Renal pelvis (tissue), 12 donors: Measurements from ENCODE around the gene PCNX2. TPM values are rescaled to one million over a fixed set of nuclear protein-coding genes. Genes with fewer than 3 reads are reported as not detected.

Source experiments
- DNase-seq: peaks from one replicate; pipeline ENCODE4 v3.0.0-alpha.2; 2013
- long read RNA-seq, 16 experiments: transcript quantifications; one replicate each; lab custom pipeline, GENCODE V29; 2026
- polyA plus RNA-seq, 3 donors: library from polyadenylated mRNA; unstranded; fragments of 120-200 nt; gene quantifications; one replicate each; pipeline ENCODE4 v1.2.1, GENCODE V29; 2013; ENCODE audit not compliant: insufficient read length in 3 of 3

PCNX2 gene, protein sequence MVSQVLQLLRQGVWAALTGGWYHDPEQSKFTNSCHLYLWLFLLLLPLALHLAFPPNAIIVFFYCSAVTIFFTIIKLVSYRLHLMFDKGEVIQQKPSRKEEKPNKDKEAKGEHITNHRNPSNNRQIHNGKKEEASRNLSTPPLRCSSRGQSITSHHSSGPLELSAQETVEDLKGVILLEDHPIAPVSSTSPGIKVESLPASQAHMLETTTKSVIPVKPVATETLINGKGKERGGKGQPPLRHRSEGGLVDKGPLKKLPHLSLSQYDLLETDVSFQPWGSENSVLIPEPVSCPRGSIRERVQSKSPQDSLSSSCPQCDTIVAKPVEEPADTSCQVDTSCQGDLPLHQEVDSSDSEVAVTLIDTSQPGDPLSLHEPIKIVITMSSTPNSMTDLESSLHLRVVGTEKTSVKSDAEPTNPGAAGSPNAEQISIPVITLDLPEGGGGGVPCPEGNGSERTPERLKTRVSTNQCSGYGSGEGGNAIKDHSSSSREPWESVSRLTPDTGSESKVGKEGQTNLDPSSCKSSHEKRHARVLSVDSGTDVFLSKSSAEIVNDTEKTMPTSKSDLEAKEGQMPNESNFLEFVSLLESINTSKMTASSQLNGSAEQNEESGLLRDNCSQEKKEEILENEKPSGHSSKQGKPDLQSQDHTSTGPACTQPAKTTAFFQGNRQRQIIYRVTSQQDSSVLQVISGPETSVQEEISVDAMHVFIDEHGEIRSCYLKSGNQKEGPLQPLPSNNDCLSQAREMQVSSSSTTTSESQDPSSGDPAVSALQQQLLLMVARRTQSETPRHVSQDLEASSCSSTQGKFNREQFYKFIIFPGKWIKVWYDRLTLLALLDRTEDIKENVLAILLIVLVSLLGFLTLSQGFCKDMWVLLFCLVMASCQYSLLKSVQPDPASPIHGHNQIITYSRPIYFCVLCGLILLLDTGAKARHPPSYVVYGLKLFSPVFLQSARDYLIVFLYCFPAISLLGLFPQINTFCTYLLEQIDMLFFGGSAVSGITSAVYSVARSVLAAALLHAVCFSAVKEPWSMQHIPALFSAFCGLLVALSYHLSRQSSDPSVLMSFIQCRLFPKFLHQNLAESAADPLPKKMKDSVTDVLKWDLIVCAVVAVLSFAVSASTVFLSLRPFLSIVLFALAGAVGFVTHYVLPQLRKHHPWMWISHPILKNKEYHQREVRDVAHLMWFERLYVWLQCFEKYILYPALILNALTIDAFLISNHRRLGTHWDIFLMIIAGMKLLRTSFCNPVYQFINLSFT (N-terminal part only)
- polyA plus RNA-seq = 10 to 100 TPM; 11.4 to 19.6 (median 15.8) TPM
- long read RNA-seq, donor 1 = 0 reads
- long read RNA-seq, donor 2 = 0 reads
- long read RNA-seq, donor 3 = 0 reads
- long read RNA-seq, donor 4 = 0 reads
- long read RNA-seq, donor 5 = 0 reads
- long read RNA-seq, donor 6 = 0 reads
- long read RNA-seq, donor 7 = 0 reads
- long read RNA-seq, donor 8 = 0 reads
- long read RNA-seq, donor 9 = 0 reads
- long read RNA-seq, donor 10, full-length matches to known transcripts = 1 of 1 reads
- long read RNA-seq, donor 10, partial matches to known transcripts = 0 of 1 reads
- long read RNA-seq, donor 10, other reads (novel, unspliced or antisense) = 0 of 1 reads
- long read RNA-seq, donor 11 = 0 reads
- long read RNA-seq, donor 12 = 0 reads
- long read RNA-seq, donor 13 = 0 reads
- long read RNA-seq, donor 14 = 0 reads
- long read RNA-seq, donor 15 = 0 reads
- long read RNA-seq, donor 16 = 0 reads

DNA sequence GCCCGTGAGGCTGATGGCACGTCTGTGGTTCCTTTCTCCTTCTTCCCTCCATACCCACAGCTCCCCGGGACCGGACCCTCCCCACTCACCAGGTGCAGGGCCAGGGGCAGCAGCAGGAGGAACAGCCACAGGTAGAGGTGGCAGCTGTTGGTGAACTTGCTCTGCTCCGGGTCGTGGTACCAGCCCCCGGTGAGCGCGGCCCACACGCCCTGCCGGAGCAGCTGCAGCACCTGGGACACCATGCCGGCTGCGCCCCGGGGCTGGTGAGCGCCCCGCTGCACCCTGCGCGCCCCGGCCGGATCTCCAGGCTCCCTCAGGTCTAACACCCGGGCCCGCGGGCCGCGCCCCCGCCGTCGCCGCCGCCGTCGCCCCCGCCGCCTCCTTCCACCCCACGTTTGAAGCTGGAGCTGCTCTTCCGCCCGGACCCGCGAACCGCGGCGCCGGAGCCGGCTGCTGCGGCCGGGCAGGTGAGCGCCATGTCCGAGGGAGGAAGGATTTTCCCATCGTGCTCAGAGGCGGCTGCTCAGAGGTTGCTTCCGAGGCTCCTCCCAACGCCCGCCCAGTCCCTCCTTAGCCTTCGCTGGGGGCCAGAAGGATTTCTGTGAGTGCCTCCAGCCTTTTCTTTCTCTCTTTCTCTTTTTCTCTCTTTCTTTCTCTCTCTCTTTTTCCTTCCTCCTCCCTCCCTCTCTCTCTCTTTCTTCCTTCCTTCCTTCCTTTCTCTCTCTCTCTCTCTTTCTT is at the start of gene PCNX2:
Gene PCNX2 (minus strand): TSS at position 489 of the 738 bp plus-strand sequence. CDS start 247 bp downstream, at position 242.
- DNase-seq = peak; percentile 54

DNA sequence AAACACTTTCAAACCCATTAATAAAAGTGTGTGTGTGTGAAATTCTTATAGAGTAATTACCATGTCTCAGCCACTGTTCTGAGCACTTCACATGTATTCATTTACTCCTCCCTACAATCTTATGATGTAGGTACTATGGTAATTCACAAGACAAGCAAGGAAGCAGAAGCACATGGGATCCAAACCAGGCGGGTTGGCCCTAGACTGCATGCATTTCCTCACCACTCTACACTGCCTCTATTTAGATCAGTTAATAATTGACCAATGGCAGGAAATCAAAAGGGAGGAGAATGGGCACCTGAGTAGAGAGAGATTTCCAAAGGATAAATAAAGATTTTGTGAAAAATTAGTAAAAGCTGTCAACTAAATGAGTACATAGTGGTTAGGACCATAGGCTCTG is 47.7 kb upstream of the PCNX2 start:
- DNase-seq = no peak

DNA sequence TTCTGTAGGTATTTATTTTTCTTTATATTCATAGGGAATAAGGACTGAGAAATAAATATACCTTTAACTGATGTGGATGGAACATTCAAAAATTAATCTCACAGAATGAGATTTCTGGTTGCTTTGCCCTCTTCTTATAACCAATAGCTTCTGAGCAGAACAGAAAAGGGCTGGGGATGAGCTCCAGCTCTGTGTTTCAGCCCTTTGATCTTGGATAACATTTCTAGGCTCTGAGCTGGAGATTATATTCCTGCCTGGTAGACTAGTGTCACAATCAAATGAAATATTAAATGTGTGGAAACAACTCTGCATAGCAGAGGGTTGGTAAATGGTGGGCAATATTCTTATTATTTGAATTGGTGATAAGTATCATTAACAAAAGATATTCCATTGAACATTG is 46.6 kb upstream of the PCNX2 start:
- no peak for DNase-seq

DNA sequence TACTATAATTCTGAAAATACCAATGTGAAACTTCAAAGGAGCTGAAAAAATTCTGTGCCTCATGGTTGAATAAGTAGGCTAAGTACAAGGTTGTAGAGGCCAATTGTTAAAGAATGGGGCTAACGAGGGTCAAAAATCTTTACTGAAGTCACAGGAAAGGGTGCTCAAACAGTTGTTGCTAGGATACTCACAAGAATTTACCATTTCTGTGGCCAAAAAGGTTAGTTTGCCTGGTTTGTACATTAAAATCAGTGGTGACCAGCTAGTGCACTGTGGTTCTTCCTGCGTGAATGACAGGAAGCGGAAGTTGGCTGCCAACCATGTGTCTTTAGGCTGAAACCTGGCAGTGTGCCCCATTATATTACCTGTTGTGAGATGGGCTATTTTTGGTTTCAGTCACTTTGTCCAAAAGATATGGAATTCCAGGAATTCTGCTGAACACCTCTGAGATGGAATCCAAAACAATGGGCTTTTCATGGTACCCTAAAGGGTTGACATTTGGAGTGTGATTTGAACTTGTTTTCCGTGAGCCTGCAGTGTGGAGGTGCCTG is 45.5 kb upstream of the PCNX2 start:
- DNase-seq = no peak

DNA sequence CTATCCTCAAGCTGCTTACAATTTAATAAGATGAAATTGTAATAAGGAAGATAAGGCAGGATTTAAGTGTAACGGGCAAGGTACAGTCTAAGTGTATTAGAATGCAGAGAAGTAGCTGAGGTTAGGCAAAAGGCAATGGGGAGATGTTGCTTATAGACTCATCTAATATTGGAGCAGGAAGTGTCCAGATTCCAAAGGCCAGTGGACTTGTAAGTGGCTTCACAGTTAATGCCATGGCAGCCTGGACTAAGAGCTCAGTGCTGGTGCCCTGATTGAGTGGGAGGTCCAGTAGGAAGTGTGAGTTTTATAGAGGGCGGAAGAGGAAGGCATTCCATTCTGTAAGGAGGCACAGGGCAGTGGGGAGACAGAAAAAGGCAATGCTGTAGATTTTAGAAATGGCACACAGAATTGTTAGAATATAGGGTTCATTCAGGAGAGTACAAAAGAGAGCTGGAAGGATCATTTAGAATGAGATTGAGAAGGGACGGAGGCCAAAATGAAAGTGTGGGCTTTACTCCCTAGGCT is 44.6 kb upstream of the PCNX2 start:
- no peak for DNase-seq

DNA sequence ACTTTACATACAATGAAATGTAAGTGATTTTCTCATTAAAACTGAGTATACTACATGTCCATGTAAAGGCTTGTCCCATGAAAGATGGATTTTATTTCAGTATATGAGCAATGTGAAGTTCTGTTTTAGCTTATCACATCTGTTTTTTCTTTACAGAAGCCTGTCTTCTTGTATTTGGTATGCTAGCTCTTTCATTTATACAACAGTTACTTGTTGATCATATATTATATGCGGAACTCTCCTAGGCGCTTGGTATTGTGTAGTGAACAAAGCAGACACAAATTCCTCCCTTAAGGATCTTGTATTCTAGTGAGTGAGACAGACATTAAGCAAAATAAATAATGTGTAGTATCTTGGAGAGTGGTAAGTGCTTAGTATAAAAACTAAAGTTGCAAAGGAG is 42.6 kb upstream of the PCNX2 start:
- no peak for DNase-seq

DNA sequence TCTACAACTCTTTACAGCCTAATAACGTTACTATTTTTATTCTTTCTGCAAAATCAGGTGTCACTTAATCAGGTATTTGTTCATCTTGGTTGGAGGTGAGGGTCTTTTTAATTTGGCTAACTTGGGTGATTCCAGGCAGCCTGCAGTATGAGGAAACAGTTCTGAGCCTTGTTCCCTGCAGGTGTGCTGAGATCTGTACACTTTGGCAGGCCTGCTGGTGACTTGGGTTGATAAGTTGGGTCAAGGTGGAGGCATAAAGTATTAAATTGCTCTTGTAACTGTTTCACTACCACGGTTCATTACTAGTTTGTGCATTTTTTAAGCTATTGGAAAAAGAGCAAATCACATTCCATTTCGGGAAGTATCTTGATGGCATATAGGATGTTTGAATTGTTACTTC is 42.0 kb upstream of the PCNX2 start:
- DNase-seq = no peak

DNA sequence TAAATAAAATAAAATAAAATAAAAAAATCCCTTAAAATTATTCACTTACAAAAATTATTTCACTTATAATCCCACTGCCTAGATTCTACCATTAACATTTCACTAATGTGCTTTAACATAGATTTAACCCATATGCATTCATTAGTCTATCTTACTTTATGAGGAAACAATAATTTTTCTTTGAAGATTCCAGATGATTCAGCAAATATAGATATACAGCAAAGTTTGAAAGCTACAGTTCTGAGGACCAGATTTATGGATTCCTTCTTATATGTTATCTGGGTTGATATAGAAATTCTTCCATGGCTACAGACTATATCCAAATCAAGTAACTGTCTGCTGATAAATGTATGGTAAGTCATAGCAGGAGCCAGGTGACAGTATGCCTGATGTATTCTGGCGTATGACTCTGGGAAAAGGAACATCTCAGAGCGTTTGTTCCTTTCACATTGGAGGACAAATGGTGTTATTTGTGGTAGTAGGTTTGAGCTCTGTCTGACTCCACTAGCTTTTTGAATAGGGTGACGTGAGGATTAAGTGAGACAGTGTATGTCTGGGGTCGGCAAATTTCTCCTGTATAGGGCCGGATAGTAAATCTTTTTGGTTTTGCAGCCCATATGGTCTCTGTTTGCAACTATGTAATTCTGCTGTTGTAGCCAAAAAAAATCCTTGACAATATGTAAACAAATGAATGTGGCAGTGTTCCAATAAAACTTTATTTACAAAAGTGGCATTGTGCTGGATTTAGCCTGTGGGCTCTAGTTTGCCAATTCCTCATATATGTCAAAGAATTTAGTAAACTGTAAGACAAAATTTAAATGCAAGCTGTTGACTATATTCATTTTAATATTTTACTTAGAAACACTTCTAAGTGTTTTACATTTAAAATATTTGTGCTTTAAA is 41.3 kb upstream of the PCNX2 start:
- DNase-seq = no peak

DNA sequence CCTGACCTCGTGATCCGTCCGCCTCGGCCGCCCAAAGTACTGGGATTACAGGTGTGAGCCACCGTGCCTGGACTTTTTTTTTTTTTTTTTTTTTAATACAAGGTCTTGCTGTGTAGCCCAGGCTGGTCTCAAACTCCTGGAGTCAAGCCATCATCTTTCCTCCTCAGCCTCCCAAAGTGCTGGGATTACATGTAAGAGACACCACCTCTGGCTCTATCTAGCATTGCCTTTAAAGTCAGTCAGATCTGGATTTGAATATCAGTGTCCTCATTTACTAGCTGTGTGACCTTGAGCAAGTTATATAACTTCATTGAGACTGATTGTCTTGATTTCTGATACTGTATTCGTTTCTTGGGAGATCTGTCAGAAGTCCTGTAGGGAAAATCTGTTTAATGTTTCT is 38.6 kb upstream of the PCNX2 start:
- DNase-seq = no peak

DNA sequence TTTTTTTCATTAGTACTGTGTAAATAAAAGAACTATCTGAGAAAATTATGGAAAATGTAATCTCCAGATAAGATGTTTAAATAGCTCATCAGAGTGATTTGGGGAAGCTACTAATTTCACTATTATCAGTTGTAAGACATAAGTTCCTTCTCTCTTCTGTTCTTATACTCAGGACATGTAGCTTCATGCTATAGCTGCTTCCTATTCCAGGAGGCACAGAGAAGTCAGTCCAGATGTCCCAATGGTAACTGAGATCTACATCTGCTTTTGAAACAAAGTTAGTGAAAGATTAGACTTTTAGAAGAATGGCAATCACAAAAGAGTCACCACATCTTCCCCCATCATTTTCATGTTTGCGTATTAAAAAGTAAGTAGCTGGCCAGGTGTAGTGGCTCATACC is 37.6 kb upstream of the PCNX2 start:
- DNase-seq = no peak

DNA sequence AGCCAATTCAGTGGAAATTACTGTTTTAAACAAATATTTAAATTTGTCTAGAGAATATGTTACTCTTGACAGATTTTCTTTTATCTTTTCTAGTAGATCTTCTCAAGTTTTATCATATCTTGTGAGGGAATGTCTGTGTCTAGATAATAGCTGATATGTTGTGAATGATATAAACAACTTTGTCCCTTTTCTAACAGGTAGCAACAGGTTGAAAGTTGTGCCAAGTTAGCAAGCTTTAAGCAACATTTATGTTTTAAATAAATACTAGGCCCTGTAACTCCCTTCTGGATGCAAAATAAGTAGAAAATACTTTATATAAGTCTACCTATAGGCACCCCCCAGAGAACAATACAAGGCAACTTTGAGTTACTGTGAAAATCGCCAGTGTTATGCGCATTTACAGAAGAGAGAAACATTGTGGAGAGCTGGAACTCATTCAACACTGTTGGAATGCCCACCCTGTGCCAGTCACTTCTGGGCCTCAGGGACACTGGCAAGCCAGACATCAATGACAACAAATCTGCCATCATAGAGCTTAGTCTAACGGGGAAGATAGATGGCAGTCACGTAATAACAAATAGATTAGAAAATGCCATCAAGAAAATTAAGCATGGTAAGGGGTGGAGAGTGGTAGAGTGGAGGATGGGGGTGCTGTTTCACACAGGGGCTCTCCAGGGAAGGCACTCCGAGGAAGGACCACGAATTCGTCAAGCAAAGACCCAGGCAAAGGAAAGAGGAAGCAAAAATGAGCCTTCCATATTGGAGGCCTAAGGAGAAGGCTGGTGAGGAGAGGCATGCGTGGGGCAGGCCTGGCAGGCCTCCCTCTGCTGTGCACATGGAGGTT is 36.4 kb upstream of the PCNX2 start:
- DNase-seq = no peak

DNA sequence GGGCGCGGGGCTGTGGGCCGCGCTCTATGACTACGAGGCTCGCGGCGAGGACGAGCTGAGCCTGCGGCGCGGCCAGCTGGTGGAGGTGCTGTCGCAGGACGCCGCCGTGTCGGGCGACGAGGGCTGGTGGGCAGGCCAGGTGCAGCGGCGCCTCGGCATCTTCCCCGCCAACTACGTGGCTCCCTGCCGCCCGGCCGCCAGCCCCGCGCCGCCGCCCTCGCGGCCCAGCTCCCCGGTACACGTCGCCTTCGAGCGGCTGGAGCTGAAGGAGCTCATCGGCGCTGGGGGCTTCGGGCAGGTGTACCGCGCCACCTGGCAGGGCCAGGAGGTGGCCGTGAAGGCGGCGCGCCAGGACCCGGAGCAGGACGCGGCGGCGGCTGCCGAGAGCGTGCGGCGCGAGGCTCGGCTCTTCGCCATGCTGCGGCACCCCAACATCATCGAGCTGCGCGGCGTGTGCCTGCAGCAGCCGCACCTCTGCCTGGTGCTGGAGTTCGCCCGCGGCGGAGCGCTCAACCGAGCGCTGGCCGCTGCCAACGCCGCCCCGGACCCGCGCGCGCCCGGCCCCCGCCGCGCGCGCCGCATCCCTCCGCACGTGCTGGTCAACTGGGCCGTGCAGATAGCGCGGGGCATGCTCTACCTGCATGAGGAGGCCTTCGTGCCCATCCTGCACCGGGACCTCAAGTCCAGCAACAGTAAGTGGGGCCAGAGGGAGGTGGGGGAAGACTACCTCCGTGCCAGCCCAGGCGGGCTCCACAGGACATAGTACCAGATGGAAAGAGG is 32.8 kb upstream of the PCNX2 start:
- peak; percentile 24 for DNase-seq

DNA sequence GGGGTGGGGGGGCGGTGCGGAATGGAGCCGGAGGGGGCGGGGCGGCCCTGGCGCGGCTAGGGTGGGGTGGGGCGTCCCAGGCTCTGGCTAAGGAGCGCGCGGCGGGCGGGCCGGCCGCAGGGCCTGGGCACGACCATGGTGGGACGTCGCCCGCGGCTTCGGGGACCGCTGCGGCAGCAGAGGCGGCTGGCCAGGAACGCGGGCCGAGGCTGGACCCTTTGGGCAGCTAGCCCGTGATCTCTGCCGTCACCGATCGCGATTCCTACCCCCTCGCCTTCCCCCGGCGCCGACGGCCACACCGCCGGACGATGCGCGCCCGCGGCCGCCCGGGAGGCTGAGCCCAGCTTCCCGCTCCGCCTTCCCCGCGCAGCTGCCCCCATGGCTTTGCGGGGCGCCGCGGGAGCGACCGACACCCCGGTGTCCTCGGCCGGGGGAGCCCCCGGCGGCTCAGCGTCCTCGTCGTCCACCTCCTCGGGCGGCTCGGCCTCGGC is 32.2 kb upstream of the PCNX2 start, which contains the start of gene MAP3K21:
Gene MAP3K21 (plus strand): TSS at position 74 of the 491 bp plus-strand sequence. CDS start 305 bp downstream, at position 379.
- DNase-seq = no peak

DNA sequence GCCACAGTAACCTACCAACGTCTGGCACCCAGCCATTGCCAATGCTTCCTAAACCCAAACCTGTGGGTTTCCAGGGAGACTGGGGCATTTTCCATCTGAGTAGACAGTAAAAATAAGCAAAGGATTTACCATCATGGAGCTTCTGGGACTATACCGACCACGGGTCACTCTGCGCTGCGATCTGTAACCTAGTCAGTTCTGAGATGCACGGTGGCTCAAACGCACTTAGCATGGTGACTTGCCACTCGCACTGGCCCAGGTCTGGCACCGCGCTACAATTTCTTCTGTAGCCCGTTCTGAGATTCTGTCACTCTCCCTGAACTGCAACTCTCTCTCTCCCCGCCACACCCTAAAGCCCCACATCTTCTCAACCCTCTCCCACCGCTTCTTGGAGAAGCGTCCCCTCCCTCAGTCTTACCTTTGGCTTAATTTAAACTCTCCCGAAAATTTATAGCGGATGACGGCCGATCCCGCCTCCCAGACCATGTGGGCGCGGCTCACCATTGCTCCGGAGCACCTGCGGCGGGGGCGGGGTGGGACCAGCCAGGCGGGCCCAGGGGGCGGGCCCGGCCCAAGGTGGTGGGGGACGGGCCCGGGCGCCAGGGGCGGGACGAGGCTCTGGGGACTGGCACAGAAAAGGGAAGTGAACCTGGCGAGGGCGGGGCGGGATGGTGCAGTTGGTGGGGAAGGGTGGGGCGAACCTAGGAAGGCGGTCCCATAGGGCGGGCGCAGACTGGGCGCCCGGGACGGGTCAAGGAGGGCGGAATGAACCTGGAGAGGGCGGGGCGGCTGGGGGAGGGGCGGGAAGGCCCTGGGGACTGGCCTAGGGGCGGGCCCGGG is 31.5 kb upstream of the PCNX2 start:
- peak; percentile 85 for DNase-seq

DNA sequence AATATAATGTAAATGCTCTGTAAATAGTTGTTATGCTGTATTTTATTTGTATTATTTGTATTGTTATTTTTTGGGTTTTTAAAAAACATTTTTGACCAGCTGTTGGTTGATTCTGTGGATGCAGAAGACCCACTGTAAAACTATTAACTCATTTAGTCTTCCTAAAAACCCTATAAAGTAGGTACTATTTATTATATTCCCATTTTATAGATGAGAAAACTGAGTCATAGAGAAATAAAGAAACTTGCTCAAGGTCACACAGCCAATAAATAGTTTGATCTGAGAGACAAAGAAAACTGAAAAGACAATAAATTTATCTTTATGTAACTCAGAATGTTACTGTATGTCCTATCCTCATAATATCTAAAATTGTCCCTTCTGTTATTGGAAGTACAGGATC is 30.8 kb upstream of the PCNX2 start:
- DNase-seq = no peak

DNA sequence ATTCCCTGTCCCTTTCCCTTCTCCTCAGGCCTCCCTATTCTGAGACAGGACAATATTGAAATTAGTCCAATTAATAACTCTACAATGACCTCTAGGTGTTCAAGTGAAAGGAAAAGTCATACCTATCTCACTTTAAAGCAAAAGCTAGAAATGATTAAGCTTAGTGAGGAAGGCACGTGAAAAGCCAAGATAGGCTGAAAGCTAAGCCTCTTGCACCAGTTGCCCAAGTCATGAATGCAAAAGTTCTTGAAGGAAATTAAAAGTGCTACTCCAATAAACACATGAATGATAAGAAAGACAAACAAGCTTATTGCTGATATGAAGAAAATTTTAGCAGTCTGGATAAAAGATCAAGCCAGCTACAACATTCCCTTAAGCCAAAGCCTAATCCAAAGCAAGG is 28.2 kb upstream of the PCNX2 start:
- no peak for DNase-seq
